Activated CD8-positive, alpha-beta memory T cell treated with anti-CD3 and anti-CD28 coated beads for 24 hours (primary cell): ENCODE measurements around the gene SUB1.
"Not testable (repeated sequence)": the region's sequence is repeated elsewhere in the genome, so short reads cannot be mapped to it uniquely, and the experiment has no call there.

Experiments used
- DNase-seq: peaks from one replicate; pipeline ENCODE4 v3.0.0-alpha.2; 2020

SUB1 gene

GRCh38 chr5:32566319-32567111, 18.8 kb upstream of the SUB1 start:
- DNase-seq = no peak

GRCh38 chr5:32571128-32571527, 14.2 kb upstream of the SUB1 start:
- no peak for DNase-seq

GRCh38 chr5:32572778-32573480, 12.4 kb upstream of the SUB1 start:
- DNase-seq = no peak

- not testable (repeated sequence) for DNase-seq
These were observed 11.9 kb upstream of the SUB1 start for GRCh38 chr5:32573481-32573854.

GRCh38 chr5:32574540-32575175, 10.7 kb upstream of the SUB1 start:
- no peak for DNase-seq

- DNase-seq = no peak
These were observed 7.0 kb upstream of the SUB1 start for GRCh38 chr5:32578363-32578762.

- DNase-seq = no peak
These were observed 6.6 kb upstream of the SUB1 start for GRCh38 chr5:32578764-32579163.

- DNase-seq = no peak
These were observed 4.2 kb upstream of the SUB1 start for GRCh38 chr5:32581010-32581785.

- DNase-seq = no peak
These were observed 1.6 kb upstream of the SUB1 start for GRCh38 chr5:32583582-32584232.

- DNase-seq = no peak
These were observed 711 bp upstream of the SUB1 start for GRCh38 chr5:32584646-32585045.

- no peak for DNase-seq
These were observed 273 bp upstream of the SUB1 start for GRCh38 chr5:32585122-32585445.

GRCh38 chr5:32586276-32586599, 881 bp downstream of the SUB1 start:
- DNase-seq = no peak

- DNase-seq = no peak
These were observed 1.8 kb downstream of the SUB1 start for GRCh38 chr5:32587067-32587551.

GRCh38 chr5:32589416-32589815, 4.1 kb downstream of the SUB1 start:
- no peak for DNase-seq

- no peak for DNase-seq
These were observed 4.8 kb downstream of the SUB1 start for GRCh38 chr5:32589942-32590869.

- no peak for DNase-seq
These were observed 9.8 kb downstream of the SUB1 start for GRCh38 chr5:32595118-32595517.

GRCh38 chr5:32597041-32597629, 11.8 kb downstream of the SUB1 start:
- DNase-seq = no peak

GRCh38 chr5:32598260-32598937, 13.0 kb downstream of the SUB1 start:
- no peak for DNase-seq

- no peak for DNase-seq
These were observed 13.7 kb downstream of the SUB1 start for GRCh38 chr5:32598997-32599549.

GRCh38 chr5:32600054-32600622, 14.8 kb downstream of the SUB1 start:
- no peak for DNase-seq
